Pons (tissue), 1 donor: ENCODE data around the gene PDE5A.
"Not testable (repeated sequence)": the region's sequence is repeated elsewhere in the genome, so short reads cannot be mapped to it uniquely, and the experiment has no call there.

Experiments used
- DNase-seq: peaks from one replicate; pipeline ENCODE4 v3.0.0-alpha.2; 2016; ENCODE audit warnings: low spot score

PDE5A gene

DNA sequence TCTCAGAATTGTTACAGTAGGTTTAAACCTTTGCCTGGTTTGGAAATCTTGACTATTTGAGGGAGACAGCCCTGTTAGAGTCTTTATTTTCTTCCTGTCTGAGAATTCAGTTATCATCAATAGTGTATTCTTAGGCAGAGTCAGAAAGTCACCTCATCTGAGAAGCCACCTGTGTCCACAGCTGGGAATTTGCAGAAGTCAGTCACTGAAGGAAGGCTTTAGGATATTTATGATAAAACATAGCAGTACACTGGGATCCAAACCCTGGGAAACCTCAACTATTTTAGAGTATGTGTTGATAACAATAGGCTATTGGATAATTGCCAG lies 157.9 kb downstream of the PDE5A start:
- not testable (repeated sequence) for DNase-seq

DNA sequence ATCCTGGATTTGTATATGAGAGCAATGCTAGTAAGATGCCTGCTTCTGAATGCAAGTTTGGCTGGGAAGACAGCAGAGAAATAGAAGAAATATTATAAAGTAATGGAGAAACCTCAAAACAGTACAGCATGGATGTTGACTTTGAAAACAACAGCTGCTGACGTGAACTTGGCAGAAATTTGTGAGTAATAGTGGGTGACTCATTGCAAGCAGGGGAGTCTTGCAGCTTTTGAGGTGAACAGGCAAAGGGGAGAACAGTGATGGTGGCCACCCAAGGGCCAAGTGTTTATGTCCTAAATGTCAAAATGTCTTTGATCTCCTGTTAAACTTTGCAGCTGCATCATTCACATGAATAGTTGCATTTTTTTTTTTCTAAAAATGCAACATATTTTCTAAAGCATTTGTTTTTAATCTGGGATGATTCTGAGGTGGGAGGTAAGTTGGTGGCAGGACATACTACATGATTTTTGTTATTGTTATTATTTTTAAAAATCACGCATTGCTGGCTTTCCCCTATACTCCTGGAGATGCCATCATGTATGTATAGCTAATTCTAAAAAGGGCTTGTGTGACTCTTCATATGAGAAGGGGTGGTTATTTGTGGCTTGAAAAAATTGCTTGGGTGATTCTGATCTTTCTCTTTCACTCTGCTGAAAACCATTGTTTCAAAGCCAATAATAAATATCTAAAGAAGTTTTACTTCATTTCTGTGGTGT lies 158.4 kb downstream of the PDE5A start:
- not testable (repeated sequence) for DNase-seq

DNA sequence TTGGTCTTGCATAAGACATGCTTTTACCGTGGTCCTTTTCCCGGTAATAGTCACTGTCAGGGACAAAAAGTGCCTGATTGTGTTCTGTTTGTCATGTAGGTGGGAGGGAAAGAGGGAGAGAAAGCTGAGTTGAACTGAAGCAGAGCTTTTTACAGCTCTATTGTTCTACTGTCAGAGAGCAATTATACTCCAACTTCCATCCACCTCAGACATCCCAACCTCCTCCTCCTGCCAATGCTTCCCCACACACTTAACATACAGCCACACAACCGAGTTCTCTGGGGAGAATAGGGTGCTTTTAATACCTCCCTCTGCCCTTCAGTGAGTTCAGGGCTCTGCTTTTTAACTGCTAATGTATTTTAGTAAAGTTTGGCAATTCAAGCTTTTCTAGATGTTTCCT lies 159.6 kb downstream of the PDE5A start:
- DNase-seq: not testable (repeated sequence)

DNA sequence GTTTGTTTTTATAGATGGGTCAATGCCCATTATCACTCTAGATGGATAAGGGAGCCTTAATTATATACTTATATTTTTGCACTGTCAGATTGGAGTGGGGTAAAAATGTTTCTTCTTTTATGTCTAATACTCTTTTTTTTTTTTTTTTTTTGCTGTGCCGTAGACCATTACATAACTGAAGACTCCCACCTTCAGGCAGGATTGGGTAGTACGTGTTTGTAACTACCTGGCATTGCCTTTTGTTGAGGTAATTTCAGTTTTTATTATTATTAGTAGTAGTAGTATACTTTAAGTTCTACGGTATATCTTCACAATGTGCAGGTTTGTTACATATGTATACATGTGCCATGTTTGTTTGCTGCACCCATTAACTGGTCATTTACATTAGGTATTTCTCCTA lies 165.9 kb downstream of the PDE5A start:
- DNase-seq: not testable (repeated sequence)

DNA sequence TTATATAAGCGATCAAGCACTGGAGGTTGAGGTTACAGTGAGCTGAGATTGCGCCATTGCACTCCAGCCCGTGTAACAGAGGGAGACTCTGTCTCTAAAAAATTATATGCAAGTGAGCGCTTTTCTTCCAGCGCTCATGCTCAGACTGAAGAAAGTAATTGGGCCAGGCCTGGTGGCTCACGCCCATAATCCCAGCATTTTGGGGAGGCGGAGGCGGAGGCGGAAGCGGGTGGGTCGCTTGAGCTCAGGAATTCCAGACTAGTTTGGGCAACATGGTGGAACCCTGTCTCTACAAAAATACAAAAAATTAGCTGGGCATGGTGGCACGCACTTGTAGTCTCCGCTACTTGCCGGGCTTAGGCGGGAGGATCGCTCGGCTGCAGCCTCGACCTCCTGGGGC lies 172.9 kb downstream of the PDE5A start:
- not testable (repeated sequence) for DNase-seq

DNA sequence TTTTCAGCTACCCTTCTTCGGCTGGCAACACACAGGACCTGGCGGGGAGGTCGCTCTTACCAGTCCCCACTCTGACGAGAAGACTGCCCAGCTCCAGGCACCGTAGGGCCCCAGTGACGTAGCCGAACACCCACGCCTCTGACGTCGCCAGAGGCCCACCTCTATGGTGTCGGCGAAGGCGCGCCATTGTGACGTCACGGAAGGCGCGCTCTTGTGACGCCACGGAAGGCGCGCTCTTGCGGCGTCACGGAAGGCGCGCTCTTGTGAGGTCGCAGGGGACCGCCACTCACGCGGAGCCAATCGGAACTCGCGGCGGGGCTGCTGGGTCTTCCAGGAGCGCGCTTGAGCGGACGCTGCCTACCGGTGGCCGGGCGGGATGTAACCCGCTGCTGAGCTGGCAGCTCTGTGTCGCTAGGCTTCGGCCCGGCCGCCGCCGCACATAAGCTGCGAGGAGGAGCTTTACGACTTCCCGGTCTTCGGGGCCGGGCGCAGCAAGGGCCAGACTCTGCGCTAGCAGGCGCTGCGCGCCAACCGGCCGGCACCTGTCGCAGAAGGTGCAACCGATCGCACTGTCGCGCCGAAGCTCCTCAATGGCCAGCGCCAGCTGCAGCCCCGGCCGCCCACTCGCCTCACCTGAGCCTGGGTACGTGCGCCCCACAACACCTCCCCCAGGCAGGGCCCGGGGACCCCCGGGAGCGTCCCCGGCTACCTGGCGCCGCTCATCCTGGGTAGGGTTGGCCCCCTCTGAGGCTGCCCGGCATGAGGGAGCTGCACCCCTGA lies 173.9 kb downstream of the PDE5A start:
- peak; percentile 94 for DNase-seq

DNA sequence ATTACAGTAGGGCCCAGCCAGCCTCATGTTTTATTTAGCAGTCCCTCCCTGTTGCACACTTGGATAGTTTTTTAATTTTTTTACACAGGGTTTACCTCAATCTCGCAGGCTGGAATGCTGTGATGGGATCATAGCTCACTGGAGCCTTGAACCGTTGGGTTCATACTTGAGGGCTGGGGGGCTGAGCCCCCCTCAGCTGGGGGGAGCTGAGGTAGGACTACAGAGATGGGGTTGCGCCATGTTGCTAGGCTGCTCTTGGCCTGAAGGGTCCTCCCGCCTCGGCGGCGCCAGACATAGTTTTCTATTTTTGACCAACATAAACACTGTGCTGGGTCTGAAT lies 174.5 kb downstream of the PDE5A start:
- DNase-seq: not testable (repeated sequence)

DNA sequence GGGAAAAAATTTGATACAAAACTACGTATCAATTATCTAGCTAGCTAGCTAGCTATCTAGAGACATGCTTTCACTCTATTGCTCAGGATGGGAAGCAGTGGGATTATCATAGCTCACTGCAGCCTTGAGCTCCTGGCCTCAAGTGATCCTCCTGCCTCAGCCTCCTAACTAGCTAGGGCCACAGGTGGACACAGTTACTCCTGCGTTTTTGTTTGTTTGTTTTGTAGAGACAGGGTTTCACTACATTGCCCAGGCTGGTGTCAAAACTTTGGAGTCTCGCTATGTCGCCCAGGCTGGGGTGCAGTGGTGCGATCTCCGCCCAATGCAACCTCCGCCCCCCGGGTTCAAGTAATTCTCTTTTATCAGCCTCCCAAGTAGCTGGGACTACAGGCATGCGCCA lies 175.3 kb downstream of the PDE5A start:
- not testable (repeated sequence) for DNase-seq

DNA sequence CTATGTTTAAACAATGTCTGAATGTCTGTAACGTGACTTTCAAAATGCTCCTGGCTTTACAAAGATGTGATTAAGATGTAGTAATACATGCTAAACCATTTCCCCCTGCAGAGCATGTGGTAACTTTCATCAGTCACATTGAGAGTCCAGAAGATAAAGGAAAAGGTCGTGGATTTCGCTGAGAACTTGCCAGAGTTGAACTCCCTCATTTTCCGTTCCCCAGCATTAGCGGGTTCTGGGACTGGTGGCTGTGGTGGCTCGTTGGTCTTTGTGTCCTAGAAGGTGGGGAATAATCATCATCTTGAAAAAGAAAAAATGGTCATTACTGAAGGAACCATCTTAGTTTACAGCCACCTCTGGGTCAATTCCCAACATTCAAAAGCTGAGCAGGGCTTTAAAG lies 178.8 kb downstream of the PDE5A start:
- DNase-seq: not testable (repeated sequence)
